Measurements from ENCODE around the gene METTL2A. TPM values are rescaled to one million over a fixed set of nuclear protein-coding genes. Genes with fewer than 3 reads are reported as not detected.
A peak's percentile ranks its signal among the peaks of the same experiment; 100 is the strongest.
"Not testable (repeated sequence)": the region's sequence is repeated elsewhere in the genome, so short reads cannot be mapped to it uniquely, and the experiment has no call there.

The METTL2A gene
- total and polyA plus RNA-seq, 10 of the 15 experiments (the other 5 are each of a cell fraction or from before 2014, with no cell fraction given) = 19.7 to 34.0 (median 25.3) TPM

DNA sequence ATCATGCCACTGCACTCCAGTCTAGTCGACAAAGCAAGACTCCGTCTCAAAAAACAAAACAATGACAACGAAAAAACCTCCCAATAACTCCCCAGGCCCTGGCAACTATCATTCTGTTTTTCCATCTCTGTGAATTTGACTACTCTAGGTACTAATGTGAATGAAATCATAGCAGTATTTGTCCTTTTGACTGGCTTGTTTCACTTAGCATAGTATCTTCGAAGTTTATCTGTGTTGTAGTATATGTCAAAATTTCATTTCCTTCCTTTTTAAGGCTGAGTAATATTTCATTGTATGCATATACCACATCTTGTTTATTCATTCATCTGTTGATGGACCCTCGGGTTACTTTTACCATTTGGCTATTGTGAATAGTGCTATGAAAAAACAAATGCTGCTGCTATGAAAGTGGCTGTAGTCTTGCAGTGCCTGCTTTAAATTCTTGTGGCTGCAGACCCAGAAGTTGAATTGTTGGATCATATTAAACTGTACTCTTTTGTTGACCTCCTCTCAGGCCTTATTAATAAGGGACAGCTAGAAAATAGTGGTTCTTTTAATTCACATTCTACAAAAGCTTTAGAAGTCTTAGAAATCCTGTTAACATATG lies 69.5 kb downstream of the METTL2A start:
- H3K27me3 ChIP-seq (replicated peaks in 1 of 2; ENCODE audit: control insufficient read depth in 2 of 2, insufficient read depth in 2 of 2, low read length in 1 of 2); FAIRE-seq; DNase-seq (ENCODE audit: low read depth, low spot score); H3K9ac ChIP-seq (ENCODE audit: control insufficient read depth, insufficient read depth, low read length); in situ Hi-C loops (cut with MboI); H3K4me2 ChIP-seq (ENCODE audit: control insufficient read depth, insufficient read depth); H3K9me3 ChIP-seq (replicated peaks; ENCODE audit: control insufficient read depth, insufficient read depth, low read length); intact Hi-C loops (cut with micrococcal nuclease; ENCODE audit: unreplicated experiment); H3K36me3 ChIP-seq (ENCODE audit: control insufficient read depth in 2 of 2, insufficient read depth in 2 of 2, low read length in 1 of 2); POLR2A ChIA-PET; H3K4me3 ChIP-seq; H4K20me1 ChIP-seq (ENCODE audit: control insufficient read depth, insufficient read depth); RAD21 ChIA-PET (ENCODE audit: unreplicated experiment); H3K27ac ChIP-seq (ENCODE audit: control insufficient read depth, insufficient read depth); H3K4me1 ChIP-seq (ENCODE audit: control insufficient read depth, insufficient read depth, low read length); SMC1A ChIA-PET (ENCODE audit: uncharacterized antibody, unreplicated experiment); H2AFZ ChIP-seq (ENCODE audit: control insufficient read depth, low read depth, low read length); BruUV-seq (replicated peaks); CTCF ChIA-PET: not testable (repeated sequence)
- WGBS (ENCODE audit: insufficient coverage, insufficient replicate concordance, low lambda C conversion rate, missing lambda C conversion rate) = 49% methylated on average over 5 of the region's 5 CpGs
- peaks cover 50% of the 10 kb centered on the region for H3K79me2 ChIP-seq (ENCODE audit: control insufficient read depth, insufficient read depth, low read length)
- ATAC-seq = peak; percentile 12; the same call in 1 of the 3 replicates

GRCh38 chr17:62494073-62494472 lies 70.4 kb downstream of the METTL2A start:
- 2% methylated on average over 7 of the region's 7 CpGs for WGBS (ENCODE audit: insufficient coverage, insufficient replicate concordance, low lambda C conversion rate, missing lambda C conversion rate)
- intact Hi-C loops (cut with micrococcal nuclease; ENCODE audit: unreplicated experiment); in situ Hi-C loops (cut with MboI); RAD21 ChIA-PET (ENCODE audit: unreplicated experiment); SMC1A ChIA-PET (ENCODE audit: uncharacterized antibody, unreplicated experiment); H3K9ac ChIP-seq (ENCODE audit: control insufficient read depth, insufficient read depth, low read length); H3K9me3 ChIP-seq (replicated peaks; ENCODE audit: control insufficient read depth, insufficient read depth, low read length); H3K36me3 ChIP-seq (ENCODE audit: control insufficient read depth in 2 of 2, insufficient read depth in 2 of 2, low read length in 1 of 2); CTCF ChIA-PET; FAIRE-seq; BruUV-seq (replicated peaks); H4K20me1 ChIP-seq (ENCODE audit: control insufficient read depth, insufficient read depth); H2AFZ ChIP-seq (ENCODE audit: control insufficient read depth, low read depth, low read length); DNase-seq (ENCODE audit: low read depth, low spot score); H3K4me1 ChIP-seq (ENCODE audit: control insufficient read depth, insufficient read depth, low read length); POLR2A ChIA-PET; H3K27me3 ChIP-seq (replicated peaks in 1 of 2; ENCODE audit: control insufficient read depth in 2 of 2, insufficient read depth in 2 of 2, low read length in 1 of 2): not testable (repeated sequence)
- Histone ChIP-seq H3K27ac (ENCODE audit: control insufficient read depth, insufficient read depth) (0 out of 2 replicates have a peak overlapping the region, but pooled peaks have one; percentile 0), H3K4me2 (ENCODE audit: control insufficient read depth, insufficient read depth) (0 out of 2 replicates have a peak overlapping the region, but pooled peaks have one; percentile 48), H3K4me3 (peak overlapping the region; percentile 30; the same call in 1 of the 2 replicates), H3K79me2 (ENCODE audit: control insufficient read depth, insufficient read depth, low read length) (peaks cover 49% of the 10 kb centered on the region)
- peak; percentile 19 for TF ChIP-seq MEF2B (IDR thresholded peaks at IDR 0.05; ENCODE audit: partially characterized antibody, poor library complexity, severe bottlenecking)
- peak; percentile 84 for TF ChIP-seq NR2F1 (conservative IDR thresholded peaks at IDR 0.05)
- TF ChIP-seq PAX5 (IDR thresholded peaks at IDR 0.05; ENCODE audit: borderline replicate concordance, low read depth, low read length) = peak; percentile 83; the same call in 1 of the 2 replicates
- TF ChIP-seq MEF2A (IDR thresholded peaks at IDR 0.05; ENCODE audit: insufficient read depth, low read depth, low read length) = 0 out of 2 replicates have a peak, but pooled peaks have one; percentile 6
- 0 out of 2 replicates have a peak, but pooled peaks have one; percentile 17 for TF ChIP-seq RUNX3 (IDR thresholded peaks at IDR 0.05; ENCODE audit: low read length)
- TF ChIP-seq PAX8 (IDR thresholded peaks at IDR 0.05) = peak; percentile 85; the same call in 1 of the 2 replicates
- TF ChIP-seq SKIL (IDR thresholded peaks at IDR 0.05; ENCODE audit: low read depth, poor library complexity, severe bottlenecking) = peak; percentile 86
- peak in 1 of 2 experiments; percentile 65; a peak in 1 of 4 replicates for TF ChIP-seq BHLHE40 (IDR thresholded peaks at IDR 0.05; ENCODE audit: borderline replicate concordance in 1 of 2, low read depth in 2 of 2, low read length in 1 of 2)
- peak; percentile 71 for ATAC-seq

GRCh38 chr17:62496344-62496743 lies 72.6 kb downstream of the METTL2A start:
- SMC1A ChIA-PET (ENCODE audit: uncharacterized antibody, unreplicated experiment); H3K36me3 ChIP-seq (ENCODE audit: control insufficient read depth in 2 of 2, insufficient read depth in 2 of 2, low read length in 1 of 2); FAIRE-seq; in situ Hi-C loops (cut with MboI); RAD21 ChIA-PET (ENCODE audit: unreplicated experiment); H3K9me3 ChIP-seq (replicated peaks; ENCODE audit: control insufficient read depth, insufficient read depth, low read length); CTCF ChIA-PET; DNase-seq (ENCODE audit: low read depth, low spot score); ATAC-seq; BruUV-seq (replicated peaks); H3K27me3 ChIP-seq (replicated peaks in 1 of 2; ENCODE audit: control insufficient read depth in 2 of 2, insufficient read depth in 2 of 2, low read length in 1 of 2); H3K4me2 ChIP-seq (ENCODE audit: control insufficient read depth, insufficient read depth); H3K4me3 ChIP-seq; H4K20me1 ChIP-seq (ENCODE audit: control insufficient read depth, insufficient read depth); H3K9ac ChIP-seq (ENCODE audit: control insufficient read depth, insufficient read depth, low read length); H2AFZ ChIP-seq (ENCODE audit: control insufficient read depth, low read depth, low read length); intact Hi-C loops (cut with micrococcal nuclease; ENCODE audit: unreplicated experiment); H3K27ac ChIP-seq (ENCODE audit: control insufficient read depth, insufficient read depth); H3K4me1 ChIP-seq (ENCODE audit: control insufficient read depth, insufficient read depth, low read length); POLR2A ChIA-PET: not testable (repeated sequence)
- peaks cover 42% of the 10 kb centered on the region for H3K79me2 ChIP-seq (ENCODE audit: control insufficient read depth, insufficient read depth, low read length)
- WGBS (ENCODE audit: insufficient coverage, insufficient replicate concordance, low lambda C conversion rate, missing lambda C conversion rate) = 98% methylated on average over 4 of the region's 4 CpGs

Measured in GM12878 (cell line).